ENCODE data around the gene OR4K14.

The OR4K14 gene

DNA sequence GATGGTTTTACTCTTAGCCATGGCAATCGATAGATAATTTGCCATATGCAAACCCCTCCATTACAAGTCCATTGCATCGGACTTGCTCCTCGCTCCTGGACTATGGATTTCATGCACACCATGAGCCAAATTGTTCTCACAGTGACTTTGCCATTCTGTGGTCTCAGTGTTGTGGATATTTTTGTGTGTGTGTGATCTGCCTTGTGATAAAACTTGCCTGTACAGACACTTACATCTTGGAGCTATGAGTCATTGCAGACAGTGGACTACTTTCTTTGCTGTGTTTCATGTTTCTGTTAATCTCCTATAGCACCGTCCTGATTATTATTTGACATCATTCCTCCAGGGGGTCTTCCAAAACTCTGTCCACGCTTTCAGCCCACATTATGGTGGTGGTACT is 25.1 kb upstream of the OR4K14 start:
- TF ChIP-seq EZH2phosphoT487 (conservative IDR thresholded peaks at IDR 0.05; ENCODE audit: low read length), result no peak
- TF ChIP-seq, protein P1, sequence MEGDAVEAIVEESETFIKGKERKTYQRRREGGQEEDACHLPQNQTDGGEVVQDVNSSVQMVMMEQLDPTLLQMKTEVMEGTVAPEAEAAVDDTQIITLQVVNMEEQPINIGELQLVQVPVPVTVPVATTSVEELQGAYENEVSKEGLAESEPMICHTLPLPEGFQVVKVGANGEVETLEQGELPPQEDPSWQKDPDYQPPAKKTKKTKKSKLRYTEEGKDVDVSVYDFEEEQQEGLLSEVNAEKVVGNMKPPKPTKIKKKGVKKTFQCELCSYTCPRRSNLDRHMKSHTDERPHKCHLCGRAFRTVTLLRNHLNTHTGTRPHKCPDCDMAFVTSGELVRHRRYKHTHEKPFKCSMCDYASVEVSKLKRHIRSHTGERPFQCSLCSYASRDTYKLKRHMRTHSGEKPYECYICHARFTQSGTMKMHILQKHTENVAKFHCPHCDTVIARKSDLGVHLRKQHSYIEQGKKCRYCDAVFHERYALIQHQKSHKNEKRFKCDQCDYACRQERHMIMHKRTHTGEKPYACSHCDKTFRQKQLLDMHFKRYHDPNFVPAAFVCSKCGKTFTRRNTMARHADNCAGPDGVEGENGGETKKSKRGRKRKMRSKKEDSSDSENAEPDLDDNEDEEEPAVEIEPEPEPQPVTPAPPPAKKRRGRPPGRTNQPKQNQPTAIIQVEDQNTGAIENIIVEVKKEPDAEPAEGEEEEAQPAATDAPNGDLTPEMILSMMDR (IDR thresholded peaks at IDR 0.05; ENCODE audit: insufficient read depth, low read length, poor library complexity, severe bottlenecking), result no peak
- no peak overlapping the region for H3K27ac ChIP-seq (ENCODE audit: low read depth, low read length)
- H3K4me3 ChIP-seq (ENCODE audit: insufficient read depth, low read length, poor library complexity, severe bottlenecking), result no peak overlapping the region
- H3K9ac ChIP-seq (ENCODE audit: low read length), result no peak overlapping the region
- no peaks in the 10 kb centered on the region for H3K79me2 ChIP-seq (ENCODE audit: insufficient read depth, low read length)
- H4K20me1 ChIP-seq (ENCODE audit: low read depth, low read length), result no peaks in the 10 kb centered on the region
- H3K36me3 ChIP-seq (ENCODE audit: low read length), result no peaks in the 10 kb centered on the region
- no peak overlapping the region for H2AFZ ChIP-seq (ENCODE audit: low read depth, low read length, severe bottlenecking)
- no peaks in the 10 kb centered on the region for H3K9me2 ChIP-seq (replicated peaks; ENCODE audit: insufficient read depth, low read length)
- H3K27me3 ChIP-seq (ENCODE audit: low read length), result no peaks in the 10 kb centered on the region
- no peaks in the 10 kb centered on the region for H3F3A ChIP-seq (ENCODE audit: insufficient read depth)
- no peaks in the 10 kb centered on the region for H3K9me3 ChIP-seq (ENCODE audit: insufficient read depth, low read length)
- no peak overlapping the region for H3K4me2 ChIP-seq (ENCODE audit: low read depth, low read length, poor library complexity, severe bottlenecking)

DNA sequence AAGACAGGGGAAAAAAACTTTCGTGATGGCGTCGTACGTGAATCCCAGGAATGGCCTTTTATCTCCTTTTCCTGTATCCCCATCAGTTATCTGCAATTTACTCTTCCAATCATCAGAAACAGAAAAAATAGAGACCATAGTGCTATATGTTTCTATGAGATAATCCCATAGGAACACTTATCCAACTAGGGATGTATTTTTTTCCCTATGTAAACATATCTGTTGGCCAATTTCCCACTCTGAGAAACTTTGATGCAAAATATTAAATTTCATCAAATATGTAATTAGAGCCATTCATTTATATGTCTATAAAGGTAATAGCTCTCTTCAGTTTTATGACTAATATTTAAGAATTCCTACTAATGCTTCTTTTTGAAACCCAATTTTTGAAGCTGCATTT is 16.8 kb upstream of the OR4K14 start, which contains the start of gene OR4K13:
OR4K13 (minus strand) TSS at position 101 of the 400 bp plus-strand sequence. CDS start 1,280 bp downstream, outside the sequence.
- H3K4me3 ChIP-seq (ENCODE audit: insufficient read depth, low read length, poor library complexity, severe bottlenecking), result no peak within 1 kb of the TSS
- TF ChIP-seq, protein P1 (IDR thresholded peaks at IDR 0.05; ENCODE audit: insufficient read depth, low read length, poor library complexity, severe bottlenecking), result no peak
- no peak for TF ChIP-seq EZH2phosphoT487 (conservative IDR thresholded peaks at IDR 0.05; ENCODE audit: low read length)
- H3F3A ChIP-seq (ENCODE audit: insufficient read depth), result no peaks in the 10 kb centered on the region
- no peaks in the 10 kb centered on the region for H3K9me2 ChIP-seq (replicated peaks; ENCODE audit: insufficient read depth, low read length)
- H3K9me3 ChIP-seq (ENCODE audit: insufficient read depth, low read length), result no peaks in the 10 kb centered on the region
- no peaks in the 10 kb centered on the region for H4K20me1 ChIP-seq (ENCODE audit: low read depth, low read length)
- no peaks in the 10 kb centered on the region for H3K27me3 ChIP-seq (ENCODE audit: low read length)
- no peaks in the 10 kb centered on the region for H3K36me3 ChIP-seq (ENCODE audit: low read length)
- no peak within 1 kb of the TSS for H3K4me2 ChIP-seq (ENCODE audit: low read depth, low read length, poor library complexity, severe bottlenecking)
- no peak within 1 kb of the TSS for H2AFZ ChIP-seq (ENCODE audit: low read depth, low read length, severe bottlenecking)
- H3K27ac ChIP-seq (ENCODE audit: low read depth, low read length), result no peak within 1 kb of the TSS
- no peak within 1 kb of the TSS for H3K9ac ChIP-seq (ENCODE audit: low read length)
- no peaks in the 10 kb centered on the region for H3K79me2 ChIP-seq (ENCODE audit: insufficient read depth, low read length)

GRCh38 chr14:20035449-20035848 is 16.3 kb upstream of the OR4K14 start:
- Histone ChIP-seq H3F3A (ENCODE audit: insufficient read depth) (no peaks in the 10 kb centered on the region), H3K4me2 (ENCODE audit: low read depth, low read length, poor library complexity, severe bottlenecking) (no peak overlapping the region), H3K9me3 (ENCODE audit: insufficient read depth, low read length) (no peaks in the 10 kb centered on the region), H3K9me2 (replicated peaks; ENCODE audit: insufficient read depth, low read length) (no peaks in the 10 kb centered on the region), H4K20me1 (ENCODE audit: low read depth, low read length) (no peaks in the 10 kb centered on the region), H3K79me2 (ENCODE audit: insufficient read depth, low read length) (no peaks in the 10 kb centered on the region), H3K27ac (ENCODE audit: low read depth, low read length) (no peak overlapping the region), H3K9ac (ENCODE audit: low read length) (no peak overlapping the region), H3K4me3 (ENCODE audit: insufficient read depth, low read length, poor library complexity, severe bottlenecking) (no peak overlapping the region), H3K36me3 (ENCODE audit: low read length) (no peaks in the 10 kb centered on the region), H2AFZ (ENCODE audit: low read depth, low read length, severe bottlenecking) (no peak overlapping the region), H3K27me3 (ENCODE audit: low read length) (no peaks in the 10 kb centered on the region)
- TF ChIP-seq, protein P1 (IDR thresholded peaks at IDR 0.05; ENCODE audit: insufficient read depth, low read length, poor library complexity, severe bottlenecking), result no peak
- no peak for TF ChIP-seq EZH2phosphoT487 (conservative IDR thresholded peaks at IDR 0.05; ENCODE audit: low read length)
